ENCODE results near the gene ZNF664. TPM values are rescaled to one million over a fixed set of nuclear protein-coding genes. Genes with fewer than 3 reads are reported as not detected.

ZNF664 gene
- total and polyA plus RNA-seq, 2 of the 8 experiments (the other 6 are each of a cell fraction or from before 2014, with no cell fraction given), result 22.8 to 51.4 TPM

DNA sequence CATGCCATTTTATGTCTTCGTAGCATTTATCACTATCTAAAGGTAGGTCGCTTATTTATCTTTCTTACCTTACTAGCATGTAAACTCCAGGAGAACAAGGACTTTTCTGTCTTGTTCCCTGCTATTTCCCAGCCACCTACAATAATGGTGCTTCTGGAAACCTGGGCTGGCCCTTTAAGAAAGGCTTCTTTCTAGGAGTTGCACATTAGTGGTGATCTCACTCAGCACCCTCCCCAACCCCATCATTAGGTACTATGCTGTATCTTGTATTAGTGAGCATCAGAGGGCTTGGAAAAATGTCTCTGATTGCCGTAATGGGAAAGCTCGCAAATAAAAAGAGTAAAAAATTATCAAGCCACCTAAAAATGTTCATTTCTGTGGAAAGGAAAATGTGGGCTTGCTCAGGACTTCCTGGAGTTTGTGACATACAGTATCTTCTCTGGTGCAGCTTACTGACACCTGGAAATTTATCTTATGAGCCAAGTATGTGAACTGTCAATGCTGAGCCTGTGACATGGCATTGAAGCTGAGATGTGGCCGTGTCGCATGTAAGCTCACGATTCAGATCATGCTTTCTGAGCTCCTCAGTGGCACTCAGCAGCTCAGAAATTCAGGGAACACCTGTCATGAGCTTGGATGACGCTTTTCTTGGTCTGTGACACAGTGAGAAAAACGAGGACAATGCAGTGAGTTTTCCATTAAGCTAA is 12.8 kb upstream of the ZNF664 start:
- WGBS, 2 experiments (ENCODE audit: extremely low coverage in 1 of 2, insufficient coverage in 1 of 2, insufficient read length in 1 of 2, insufficient replicate concordance in 2 of 2, low coverage in 1 of 2, low lambda C conversion rate in 2 of 2, missing lambda C conversion rate in 1 of 2), result 88% methylated on average over 9 of the region's 9 CpGs; no CpG with 5 or more reads in 1 of the 2 experiments
- POLR2A ChIA-PET (ENCODE audit: partially characterized antibody), result no interaction called here

More for the DNA sequence above, 12.8 kb upstream of the ZNF664 start:
- DNase-seq (ENCODE audit: low read depth in 1 of 2, low spot score in 2 of 2) (no peak), FAIRE-seq (no peak)
- H2BK12ac ChIP-seq (ENCODE audit: low read depth, low read length), result no peak overlapping the region
- H3K4ac ChIP-seq (replicated peaks; ENCODE audit: insufficient read length, low read depth, low read length), result no peak overlapping the region
- no peak overlapping the region for H3K56ac ChIP-seq (replicated peaks; ENCODE audit: insufficient read length, low read depth, low read length)
- H3K23ac ChIP-seq (ENCODE audit: insufficient read length), result no peak overlapping the region
- H3K36me3 ChIP-seq (ENCODE audit: control insufficient read depth in 2 of 4, insufficient read depth in 4 of 4, low read length in 3 of 4), result no peaks in the 10 kb centered on the region
- H4K5ac ChIP-seq (ENCODE audit: insufficient read length, low read depth, low read length), result no peak overlapping the region
- TF ChIP-seq KDM1A (IDR thresholded peaks at IDR 0.05; ENCODE audit: borderline replicate concordance, low read length), result no peak
- TF ChIP-seq FOSL1 (IDR thresholded peaks at IDR 0.05; ENCODE audit: insufficient read depth, low read depth, low read length), result no peak
- no peak overlapping the region for H3K27ac ChIP-seq (ENCODE audit: low read depth, low read length)
- H2BK5ac ChIP-seq (ENCODE audit: low read depth, low read length), result no peak overlapping the region
- peaks cover 21 to 52% (median 42%) of the 10 kb centered on the region in 4 experiments for H3K27me3 ChIP-seq (replicated peaks in 1 of 4; ENCODE audit: control insufficient read depth in 3 of 4, extremely low read depth in 1 of 4, insufficient read depth in 3 of 4, low read length in 3 of 4)
- no peak overlapping the region for H2BK15ac ChIP-seq (ENCODE audit: low read length)
- H3K79me1 ChIP-seq (ENCODE audit: low read depth, low read length), result no peaks in the 10 kb centered on the region
- no peak overlapping the region for H3K14ac ChIP-seq (ENCODE audit: insufficient read length)
- no peaks in the 10 kb centered on the region for H3K23me2 ChIP-seq (ENCODE audit: low read depth, low read length)
- H4K20me1 ChIP-seq (replicated peaks in 1 of 2; ENCODE audit: control insufficient read depth in 1 of 2, insufficient read depth in 2 of 2, low read length in 2 of 2), result peaks cover 3 to 7% of the 10 kb centered on the region in 2 experiments
- H3K4me2 ChIP-seq (ENCODE audit: insufficient read depth in 1 of 2, low read depth in 2 of 2, low read length in 2 of 2), result no peak overlapping the region
- no peak overlapping the region for H2BK120ac ChIP-seq (replicated peaks; ENCODE audit: low read depth, low read length)
- no peak overlapping the region for H3K9ac ChIP-seq (replicated peaks in 1 of 4; ENCODE audit: extremely low read depth in 1 of 4, low read depth in 3 of 4, low read length in 3 of 4)
- H4K8ac ChIP-seq (ENCODE audit: extremely low read depth, insufficient read depth, low read length), result no peak overlapping the region
- no peaks in the 10 kb centered on the region for H3K79me2 ChIP-seq (ENCODE audit: control insufficient read depth in 1 of 2, insufficient read depth in 2 of 2, low read length in 2 of 2)
- H2AFZ ChIP-seq (ENCODE audit: low read length), result no peak overlapping the region
- no peak overlapping the region for H2AK5ac ChIP-seq (ENCODE audit: low read depth, low read length)
- H3K9me3 ChIP-seq (ENCODE audit: insufficient read depth in 2 of 2, low read depth in 1 of 2, low read length in 1 of 2), result no peaks in the 10 kb centered on the region
- CTCF ChIA-PET (ENCODE audit: partially characterized antibody), result interaction anchor here (0.6 to 2.6 kb wide), 5 partner anchors 11 to 633 kb away, joined by 3 to 8 read pairs (median 3); no protein-coding TSS in a partner anchor
- no peaks in the 10 kb centered on the region for H3K4me1 ChIP-seq (replicated peaks in 1 of 4; ENCODE audit: control insufficient read depth in 3 of 4, insufficient read depth in 4 of 4, low read length in 3 of 4)
- no peak overlapping the region for H2BK20ac ChIP-seq (ENCODE audit: low read length)
- no peak overlapping the region for H3K4me3 ChIP-seq (ENCODE audit: extremely low read depth in 1 of 4, insufficient read depth in 2 of 4, low read depth in 3 of 4, low read length in 4 of 4)
- no peak overlapping the region for H3K18ac ChIP-seq (ENCODE audit: extremely low read depth, low read length)
- no peak overlapping the region for H4K91ac ChIP-seq (replicated peaks; ENCODE audit: insufficient read length, low read length)
